ENCODE measurements around the gene TSPAN16. TPM values are rescaled to one million over a fixed set of nuclear protein-coding genes. Genes with fewer than 3 reads are reported as not detected.

The TSPAN16 gene
- total RNA-seq, 4 donors from 2014 or later: not detected

- 59 to 60% methylated on average over 4 to 6 of the region's 6 CpGs for WGBS, 2 donors (ENCODE audit: low coverage in 1 of 2)
- intact Hi-C loops (cut with DNase I; ENCODE audit: low total_unique reads): no loop called here
- in situ Hi-C loops (cut with MboI; ENCODE audit: low pct_ligation_motif_present in 1 of 4, low pct_unique_long_range_greater_than_20kb in 1 of 4, low sequenced_read_pairs in 3 of 4): loop anchor here in 2 of 4 donors (25.0 kb wide), 2 partner anchors 184 to 209 kb away; partner anchors contain the start of gene ELAVL3 (in 1 of the 2)
- H3K27ac ChIP-seq: no peak overlapping the region
- H3K9me3 ChIP-seq: no peaks in the 10 kb centered on the region
- TF ChIP-seq POLR2A (IDR thresholded peaks at IDR 0.05): no peak
- H3K4me1 ChIP-seq: peaks cover 0 to 3% (median 0%) of the 10 kb centered on the region in 4 donors
- H3K27me3 ChIP-seq: peaks cover 6% of the 10 kb centered on the region
- no peak for DNase-seq
- H3K4me3 ChIP-seq: no peak overlapping the region
- H3K36me3 ChIP-seq: no peaks in the 10 kb centered on the region
Measured at GRCh38 chr19:11278670-11279069, 17.3 kb upstream of the TSPAN16 start.

- TF ChIP-seq CTCF (IDR thresholded peaks at IDR 0.05) (no peak), EP300 (IDR thresholded peaks at IDR 0.05; ENCODE audit: low read depth) (no peak), POLR2AphosphoS5 (IDR thresholded peaks at IDR 0.05) (no peak), POLR2A (IDR thresholded peaks at IDR 0.05) (no peak)
- Histone ChIP-seq H3K36me3 (no peaks in the 10 kb centered on the region), H3K4me3 (no peak overlapping the region), H3K27me3 (peaks cover 6% of the 10 kb centered on the region), H3K27ac (no peak overlapping the region), H3K9me3 (no peaks in the 10 kb centered on the region), H3K4me1 (peaks cover 0 to 3% (median 0%) of the 10 kb centered on the region in 4 donors)
- intact Hi-C loops (cut with DNase I; ENCODE audit: low total_unique reads): no loop called here
- 62 to 100% methylated on average over 3 to 5 of the region's 5 CpGs for WGBS, 2 donors (ENCODE audit: low coverage in 1 of 2)
- DNase-seq: no peak
- in situ Hi-C loops (cut with MboI; ENCODE audit: low pct_ligation_motif_present in 1 of 4, low pct_unique_long_range_greater_than_20kb in 1 of 4, low sequenced_read_pairs in 3 of 4): loop anchor here in 3 of 4 donors (10.0 to 25.0 kb wide), 3 partner anchors 183 to 208 kb away; partner anchors contain the start of gene ELAVL3 (in 1 of the 3)
Measured at GRCh38 chr19:11279505-11280236, 16.3 kb upstream of the TSPAN16 start.

- H3K4me3 ChIP-seq: no peak overlapping the region
- H3K9me3 ChIP-seq: no peaks in the 10 kb centered on the region
- peaks cover 0 to 6% (median 0%) of the 10 kb centered on the region in 4 donors for H3K4me1 ChIP-seq
- WGBS, 2 donors (ENCODE audit: low coverage in 1 of 2): 57 to 72% methylated on average over 7 to 11 of the region's 11 CpGs
- intact Hi-C loops (cut with DNase I; ENCODE audit: low total_unique reads): no loop called here
- peaks cover 6% of the 10 kb centered on the region for H3K27me3 ChIP-seq
- TF ChIP-seq EP300 (IDR thresholded peaks at IDR 0.05; ENCODE audit: low read depth) (no peak), POLR2AphosphoS5 (IDR thresholded peaks at IDR 0.05) (no peak), CTCF (IDR thresholded peaks at IDR 0.05) (no peak)
- H3K36me3 ChIP-seq: no peaks in the 10 kb centered on the region
- H3K27ac ChIP-seq: no peak overlapping the region
- DNase-seq: no peak
- in situ Hi-C loops (cut with MboI; ENCODE audit: low pct_ligation_motif_present in 1 of 4, low pct_unique_long_range_greater_than_20kb in 1 of 4, low sequenced_read_pairs in 3 of 4): loop anchor here in 3 of 4 donors (10.0 to 25.0 kb wide), 3 partner anchors 181 to 206 kb away; partner anchors contain the start of gene ELAVL3 (in 1 of the 3)
Measured at GRCh38 chr19:11281356-11282049, 14.5 kb upstream of the TSPAN16 start.

- no peaks in the 10 kb centered on the region for H3K36me3 ChIP-seq
- TF ChIP-seq POLR2AphosphoS5 (IDR thresholded peaks at IDR 0.05) (no peak), EP300 (IDR thresholded peaks at IDR 0.05; ENCODE audit: low read depth) (no peak), CTCF (IDR thresholded peaks at IDR 0.05) (no peak), POLR2A (IDR thresholded peaks at IDR 0.05) (no peak)
- no peak overlapping the region for H3K4me3 ChIP-seq
- 70 to 81% methylated on average over 1 to 6 of the region's 6 CpGs for WGBS, 2 donors (ENCODE audit: low coverage in 1 of 2)
- H3K9me3 ChIP-seq: no peaks in the 10 kb centered on the region
- in situ Hi-C loops (cut with MboI; ENCODE audit: low pct_ligation_motif_present in 1 of 4, low pct_unique_long_range_greater_than_20kb in 1 of 4, low sequenced_read_pairs in 3 of 4) (loop anchor here in 3 of 4 donors (10.0 to 25.0 kb wide), 3 partner anchors 178 to 203 kb away; partner anchors contain the start of gene ELAVL3 (in 1 of the 3)), intact Hi-C loops (cut with DNase I; ENCODE audit: low total_unique reads) (no loop called here)
- H3K27ac ChIP-seq: no peak overlapping the region
- H3K27me3 ChIP-seq: no peaks in the 10 kb centered on the region
- no peak for DNase-seq
- peaks cover 0 to 6% (median 0%) of the 10 kb centered on the region in 4 donors for H3K4me1 ChIP-seq
Measured at GRCh38 chr19:11284515-11284914, 11.4 kb upstream of the TSPAN16 start.
